NCI-H82 treated with DMSO at 0.1 percent for 48 hours (cell line): ENCODE data around the gene SYNJ2.

Source experiments
- DNase-seq: peaks from one replicate; lab custom pipeline; 2025; ENCODE audit not compliant: unreplicated experiment; lab: John Stamatoyannopoulos, UW

The SYNJ2 gene

GRCh38 chr6:157997893-157998608 lies 16.4 kb downstream of the SYNJ2 start:
- DNase-seq, result no peak

- no peak for DNase-seq
Observed at GRCh38 chr6:157998707-157999167, 17.1 kb downstream of the SYNJ2 start.

GRCh38 chr6:157999168-158000051 lies 17.7 kb downstream of the SYNJ2 start:
- no peak for DNase-seq

- no peak for DNase-seq
Observed at GRCh38 chr6:158000530-158001307, 19.1 kb downstream of the SYNJ2 start.

- DNase-seq, result no peak
Observed at GRCh38 chr6:158002249-158002950, 20.7 kb downstream of the SYNJ2 start.

GRCh38 chr6:158002951-158003853 lies 21.5 kb downstream of the SYNJ2 start:
- DNase-seq, result no peak

- DNase-seq, result no peak
Observed at GRCh38 chr6:158003910-158004700, 22.4 kb downstream of the SYNJ2 start.

GRCh38 chr6:158004701-158005095 lies 23.0 kb downstream of the SYNJ2 start:
- no peak for DNase-seq

- DNase-seq, result no peak
Observed at GRCh38 chr6:158005626-158006180, 24.0 kb downstream of the SYNJ2 start.

- DNase-seq, result no peak
Observed at GRCh38 chr6:158006331-158006730, 24.7 kb downstream of the SYNJ2 start.

GRCh38 chr6:158006821-158007570 lies 25.3 kb downstream of the SYNJ2 start:
- DNase-seq, result no peak

- DNase-seq, result no peak
Observed at GRCh38 chr6:158008864-158009113, 27.1 kb downstream of the SYNJ2 start.

- no peak for DNase-seq
Observed at GRCh38 chr6:158009114-158009891, 27.6 kb downstream of the SYNJ2 start.

- no peak for DNase-seq
Observed at GRCh38 chr6:158009935-158010585, 28.4 kb downstream of the SYNJ2 start.

GRCh38 chr6:158010591-158011477 lies 29.2 kb downstream of the SYNJ2 start:
- DNase-seq, result no peak

- DNase-seq, result no peak
Observed at GRCh38 chr6:158011478-158011920, 29.8 kb downstream of the SYNJ2 start.
